Activated CD4-positive, alpha-beta T cell treated with anti-CD3 and anti-CD28 coated beads, Interleukin-2, amount 50 U/mL, for 48 hours (primary cell): ENCODE measurements around the gene PILRA.
"Not testable (repeated sequence)": the region's sequence is repeated elsewhere in the genome, so short reads cannot be mapped to it uniquely, and the experiment has no call there.

Experiments
- DNase-seq, 2 experiments: peaks; one replicate each; pipeline ENCODE4 v3.0.0-alpha.2; 2020

PILRA gene

DNA sequence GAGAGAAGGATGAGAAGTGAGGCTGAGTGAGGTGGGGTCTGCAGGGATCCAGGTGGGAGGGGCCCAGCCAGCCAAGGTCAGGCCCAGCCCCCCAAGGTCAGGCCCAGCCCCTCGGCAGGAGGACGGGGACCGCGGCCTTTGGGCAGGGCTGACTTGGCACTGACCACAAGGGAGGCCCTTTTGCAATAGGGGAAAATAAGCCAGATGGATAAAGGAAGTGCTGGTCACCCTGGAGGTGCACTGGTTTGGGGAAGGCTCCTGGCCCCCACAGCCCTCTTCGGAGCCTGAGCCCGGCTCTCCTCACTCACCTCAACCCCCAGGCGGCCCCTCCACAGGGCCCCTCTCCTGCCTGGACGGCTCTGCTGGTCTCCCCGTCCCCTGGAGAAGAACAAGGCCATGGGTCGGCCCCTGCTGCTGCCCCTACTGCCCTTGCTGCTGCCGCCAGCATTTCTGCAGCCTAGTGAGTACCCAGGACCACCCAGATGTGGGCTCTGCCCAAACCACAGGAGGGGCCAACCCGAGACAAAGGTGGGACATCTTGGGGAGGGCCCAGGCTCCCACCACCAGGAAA is at the start of gene PILRA:
Gene PILRA (plus strand): TSS at position 227 of the 571 bp plus-strand sequence. CDS start 170 bp downstream, at position 397.
- DNase-seq, result no peak

GRCh38 chr7:100324194-100324593 is 49.1 kb upstream of the PILRA start:
- not testable (repeated sequence) for DNase-seq

GRCh38 chr7:100325671-100326070 is 47.6 kb upstream of the PILRA start:
- DNase-seq, result not testable (repeated sequence)

DNA sequence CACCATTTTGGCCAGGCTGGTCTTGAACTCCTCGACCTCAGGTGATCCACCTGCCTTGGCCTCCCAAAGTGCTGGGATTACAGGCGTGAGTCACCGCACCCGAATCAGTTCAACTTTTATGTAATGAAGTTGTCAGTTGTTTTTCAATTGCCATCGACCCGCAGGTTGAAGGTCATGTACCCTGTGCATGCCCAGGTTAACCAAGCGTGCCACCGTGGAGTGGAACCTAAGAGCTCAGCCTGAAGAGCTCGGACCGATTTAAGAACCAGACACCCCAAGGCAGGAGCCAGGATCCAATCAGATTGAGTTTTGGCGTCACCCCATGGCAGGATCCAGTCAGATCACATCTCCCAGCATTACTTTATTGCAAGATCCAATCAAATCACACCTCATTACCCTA is 46.4 kb upstream of the PILRA start:
- not testable (repeated sequence) for DNase-seq

- DNase-seq, result peak; percentile 87 to 91
Measured at GRCh38 chr7:100335566-100336466, 37.5 kb upstream of the PILRA start.

GRCh38 chr7:100338083-100338696 is 35.1 kb upstream of the PILRA start:
- not testable (repeated sequence) for DNase-seq

DNA sequence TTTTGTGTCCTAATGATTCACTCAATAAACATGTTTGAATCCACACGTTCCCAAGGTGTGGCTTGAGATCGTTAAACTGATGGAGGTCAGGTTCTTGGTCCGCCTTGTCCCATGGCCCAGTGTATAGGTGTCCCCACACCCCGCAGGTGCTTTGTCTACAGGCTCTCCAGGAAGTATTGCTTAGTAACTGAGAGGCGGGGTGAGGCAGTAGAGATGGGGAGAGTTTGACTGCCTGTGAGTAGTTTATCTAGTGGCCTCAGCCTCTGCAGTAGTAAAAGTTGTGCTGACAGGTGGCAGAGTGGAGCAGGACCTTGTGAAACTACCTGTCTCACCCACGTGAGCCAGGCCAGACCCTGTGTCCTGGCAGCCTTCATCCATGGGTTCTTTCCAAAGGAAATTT is 32.0 kb upstream of the PILRA start:
- not testable (repeated sequence) for DNase-seq

DNA sequence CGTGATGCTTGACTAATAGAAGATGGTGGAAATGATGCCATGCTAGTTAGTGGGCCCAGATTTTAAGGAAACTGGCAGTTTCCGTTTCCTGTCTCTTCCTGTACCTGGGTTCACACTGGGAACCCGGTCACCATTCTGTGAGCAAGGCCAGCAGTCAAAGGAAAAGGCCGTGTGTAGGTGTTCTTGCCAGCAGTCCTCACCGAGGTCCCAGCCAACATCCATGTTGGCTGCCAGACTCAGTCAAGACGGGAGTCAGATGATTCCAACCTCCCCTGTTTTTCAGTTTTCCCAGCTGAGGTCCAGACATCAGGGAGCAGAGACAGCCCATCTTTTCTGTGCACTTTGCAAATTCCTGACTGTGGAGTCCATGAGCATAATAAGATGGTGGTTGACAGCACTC is 30.5 kb upstream of the PILRA start:
- no peak for DNase-seq

GRCh38 chr7:100344124-100344559 is 29.1 kb upstream of the PILRA start:
- DNase-seq, result not testable (repeated sequence)

GRCh38 chr7:100344560-100345287 is 28.6 kb upstream of the PILRA start:
- DNase-seq, result peak; percentile 69 to 77

GRCh38 chr7:100345288-100345672 is 28.0 kb upstream of the PILRA start:
- peak; percentile 58 to 67 for DNase-seq

DNA sequence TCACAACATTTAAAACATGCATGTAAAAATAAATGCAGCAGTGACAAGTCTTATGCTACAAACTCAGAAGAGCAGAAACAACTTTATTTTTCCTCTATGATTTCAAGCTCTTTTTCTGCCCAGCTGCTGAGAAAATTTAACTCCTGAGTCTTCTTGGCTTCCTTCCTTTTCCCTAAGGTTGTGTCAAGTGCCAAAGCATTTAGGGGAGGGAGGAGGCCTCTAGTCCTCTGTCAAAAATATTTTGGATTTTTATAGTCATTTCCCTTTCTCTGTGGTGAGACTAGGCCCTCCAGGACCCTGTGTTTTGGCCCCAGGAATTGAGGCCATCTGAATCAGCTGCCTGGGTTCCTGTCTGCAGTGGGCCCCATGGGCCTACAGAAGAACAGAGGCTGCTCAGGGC is 26.4 kb upstream of the PILRA start:
- DNase-seq, result no peak

DNA sequence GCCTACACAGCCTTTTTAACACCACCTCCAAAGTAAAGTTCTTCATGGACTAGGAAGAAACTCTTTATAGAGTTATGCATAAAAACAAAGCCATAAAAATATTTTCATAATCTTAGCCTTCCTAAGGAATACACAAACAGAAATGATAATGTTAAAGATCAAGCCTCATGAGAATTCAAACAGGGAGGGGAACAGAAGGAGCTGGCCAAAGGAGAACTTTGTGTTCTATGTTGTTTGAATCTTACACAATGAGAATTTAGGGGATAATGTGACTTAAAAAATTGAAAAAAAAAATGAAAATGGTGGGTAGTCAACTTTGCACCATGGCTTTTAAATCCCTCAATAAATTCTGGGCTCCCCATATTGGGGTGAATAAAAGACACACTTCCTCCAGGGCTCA is 24.5 kb upstream of the PILRA start:
- DNase-seq, result no peak

DNA sequence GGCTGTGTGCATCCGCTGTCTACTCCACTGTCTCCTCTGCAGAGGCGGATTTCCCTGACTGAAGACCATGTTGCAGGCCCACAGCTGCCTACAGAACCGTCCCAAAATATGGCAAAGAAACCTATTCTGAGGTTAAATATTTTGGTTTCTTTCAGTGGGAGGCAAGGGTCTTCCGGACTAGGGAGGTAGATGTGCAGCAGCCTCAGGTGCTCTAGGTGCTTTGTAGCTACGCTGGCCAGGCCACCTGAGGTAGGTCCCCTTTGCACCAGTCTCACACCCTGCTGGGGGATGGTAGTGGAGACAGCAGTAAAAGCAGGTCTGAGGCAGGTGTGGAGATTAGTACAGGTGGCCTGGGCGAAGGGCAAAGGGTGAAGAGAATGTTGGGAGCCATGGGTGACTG is 23.5 kb upstream of the PILRA start:
- DNase-seq, result no peak

DNA sequence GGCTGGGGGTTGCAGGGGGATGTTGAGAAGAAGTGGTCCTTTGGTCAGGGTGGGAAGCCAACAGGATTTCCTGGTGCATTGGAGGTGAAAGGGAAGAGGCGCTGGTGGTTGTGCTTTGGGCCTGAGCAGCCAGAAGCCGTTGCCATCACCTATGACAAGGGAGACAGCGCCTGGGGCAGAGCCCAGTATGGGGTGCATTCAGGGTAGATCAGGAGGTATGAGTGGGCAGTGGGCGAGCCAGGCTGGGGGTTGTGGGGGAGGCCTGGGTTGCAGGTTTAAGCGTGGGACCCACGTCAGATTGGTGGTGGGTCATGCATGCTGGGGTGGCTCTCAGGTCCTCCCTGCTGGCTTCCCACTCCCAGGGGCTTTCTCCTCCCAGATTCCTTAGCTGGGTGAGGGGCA is 21.6 kb upstream of the PILRA start:
- DNase-seq, result no peak

GRCh38 chr7:100352230-100352781 is 21.0 kb upstream of the PILRA start:
- not testable (repeated sequence) for DNase-seq

GRCh38 chr7:100352984-100353684 is 20.2 kb upstream of the PILRA start:
- DNase-seq, result no peak

- peak in 1 of 2 experiments; percentile 32 for DNase-seq
Measured at GRCh38 chr7:100353685-100354330, 19.5 kb upstream of the PILRA start.

GRCh38 chr7:100356416-100357068 is 16.7 kb upstream of the PILRA start:
- DNase-seq, result no peak

- DNase-seq, result no peak
Measured at GRCh38 chr7:100357131-100357561, 16.1 kb upstream of the PILRA start.
